PFSK-1 (cell line): ENCODE measurements around the gene CAMKMT.

Source experiments
- POLR2AphosphoS5 ChIP-seq: IDR thresholded peaks from 2 replicates; pipeline ENCODE4 v1.6.1; 2012; ENCODE audit warnings: low read depth, mild to moderate bottlenecking, control low read depth, low read length, moderate library complexity
- REST ChIP-seq, 2 experiments: IDR thresholded peaks; 2 replicates each; pipeline versions ENCODE4 v1.6.1 to v1.8.0; 2011 to 2012; ENCODE audit warnings: low read depth in 2 of 2, low read length in 2 of 2, control low read depth in 1 of 2, inconsistent platforms in 1 of 2, mild to moderate bottlenecking in 1 of 2, moderate library complexity in 1 of 2; ENCODE audit not compliant: insufficient read depth in 1 of 2
- TAF1 ChIP-seq: IDR thresholded peaks from 2 replicates; pipeline ENCODE4 v1.6.1; 2012; ENCODE audit warnings: low read length, control low read depth, borderline replicate concordance; ENCODE audit not compliant: insufficient read depth

- no peak for TF ChIP-seq REST (IDR thresholded peaks at IDR 0.05; ENCODE audit: insufficient read depth in 1 of 2, low read depth in 2 of 2, low read length in 2 of 2)
- TF ChIP-seq POLR2AphosphoS5 = no peak
- TF ChIP-seq TAF1 = no peak
These were observed 318.8 kb downstream of the CAMKMT start for GRCh38 chr2:44680424-44680971.
